Measurements from ENCODE around the gene PMP22.

Gene PMP22

GRCh38 chr17:15273141-15273793, 8.1 kb upstream of the PMP22 start:
- no peak for DNase-seq

GRCh38 chr17:15271741-15272140, 6.6 kb upstream of the PMP22 start:
- no peak for DNase-seq

- no peak for DNase-seq
Observed at GRCh38 chr17:15270628-15271381, 5.7 kb upstream of the PMP22 start.

- DNase-seq: no peak
Observed at GRCh38 chr17:15269780-15270089, 4.6 kb upstream of the PMP22 start.

- no peak for DNase-seq
Observed at GRCh38 chr17:15269087-15269779, 4.1 kb upstream of the PMP22 start.

GRCh38 chr17:15268461-15268860, 3.3 kb upstream of the PMP22 start:
- no peak for DNase-seq

GRCh38 chr17:15267996-15268395, 2.9 kb upstream of the PMP22 start:
- no peak for DNase-seq

GRCh38 chr17:15266325-15267125, 1.4 kb upstream of the PMP22 start:
- no peak for DNase-seq

- no peak for DNase-seq
Observed at GRCh38 chr17:15264542-15264941, 584 bp downstream of the PMP22 start.

- no peak for DNase-seq
Observed at GRCh38 chr17:15263680-15264079, 1.4 kb downstream of the PMP22 start.

GRCh38 chr17:15263206-15263579, 1.9 kb downstream of the PMP22 start:
- no peak for DNase-seq

GRCh38 chr17:15262291-15263205, 2.6 kb downstream of the PMP22 start:
- DNase-seq: no peak

GRCh38 chr17:15261802-15262290, 3.3 kb downstream of the PMP22 start:
- no peak for DNase-seq

GRCh38 chr17:15261258-15261801, 3.8 kb downstream of the PMP22 start:
- DNase-seq: no peak

- DNase-seq: peak; percentile 1
Observed at GRCh38 chr17:15260376-15261257, 4.5 kb downstream of the PMP22 start.

GRCh38 chr17:15257796-15258512, 7.2 kb downstream of the PMP22 start:
- DNase-seq: no peak

- DNase-seq: peak; percentile 3
Observed at GRCh38 chr17:15257258-15257788, 7.8 kb downstream of the PMP22 start.

- DNase-seq: no peak
Observed at GRCh38 chr17:15256689-15257088, 8.4 kb downstream of the PMP22 start.

GRCh38 chr17:15255713-15256454, 9.2 kb downstream of the PMP22 start:
- no peak for DNase-seq

Measured in NCI-H524 treated with DMSO at 0.1 percent for 48 hours (cell line).